ENCODE results near the gene PGLYRP2.

PGLYRP2 gene

DNA sequence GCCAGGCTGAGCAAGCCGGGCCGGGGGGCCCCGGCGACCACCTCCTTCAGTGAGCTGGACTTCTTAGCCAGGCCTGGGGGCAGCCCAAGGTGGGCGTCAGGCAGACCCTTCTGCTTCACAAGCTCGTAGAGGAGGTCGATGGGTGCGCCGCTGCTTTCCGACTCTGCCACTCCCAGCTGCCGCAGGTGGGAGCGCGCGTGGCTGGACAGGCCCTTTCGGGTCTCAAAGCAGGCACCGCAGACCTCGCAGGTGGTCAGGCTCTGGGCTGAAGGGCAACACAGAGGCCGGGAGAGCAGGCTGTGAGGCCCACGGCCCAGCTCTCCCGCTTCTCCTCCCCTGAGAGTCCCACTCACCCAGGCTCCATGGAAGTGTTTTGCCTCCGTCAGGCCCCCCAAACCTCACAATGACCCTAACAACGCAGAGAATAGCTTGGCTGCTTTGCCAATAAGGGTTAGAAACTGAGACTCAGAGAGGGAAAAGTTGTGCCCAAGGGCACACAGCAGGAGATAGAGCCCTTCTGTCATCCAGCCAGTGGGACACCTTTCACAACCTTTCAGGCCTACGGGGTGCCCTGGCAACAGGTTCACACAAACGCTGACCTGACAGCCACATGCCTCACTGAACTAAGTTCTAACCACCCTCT, 49.4 kb downstream of the PGLYRP2 start:
- TF ChIP-seq, protein P1, sequence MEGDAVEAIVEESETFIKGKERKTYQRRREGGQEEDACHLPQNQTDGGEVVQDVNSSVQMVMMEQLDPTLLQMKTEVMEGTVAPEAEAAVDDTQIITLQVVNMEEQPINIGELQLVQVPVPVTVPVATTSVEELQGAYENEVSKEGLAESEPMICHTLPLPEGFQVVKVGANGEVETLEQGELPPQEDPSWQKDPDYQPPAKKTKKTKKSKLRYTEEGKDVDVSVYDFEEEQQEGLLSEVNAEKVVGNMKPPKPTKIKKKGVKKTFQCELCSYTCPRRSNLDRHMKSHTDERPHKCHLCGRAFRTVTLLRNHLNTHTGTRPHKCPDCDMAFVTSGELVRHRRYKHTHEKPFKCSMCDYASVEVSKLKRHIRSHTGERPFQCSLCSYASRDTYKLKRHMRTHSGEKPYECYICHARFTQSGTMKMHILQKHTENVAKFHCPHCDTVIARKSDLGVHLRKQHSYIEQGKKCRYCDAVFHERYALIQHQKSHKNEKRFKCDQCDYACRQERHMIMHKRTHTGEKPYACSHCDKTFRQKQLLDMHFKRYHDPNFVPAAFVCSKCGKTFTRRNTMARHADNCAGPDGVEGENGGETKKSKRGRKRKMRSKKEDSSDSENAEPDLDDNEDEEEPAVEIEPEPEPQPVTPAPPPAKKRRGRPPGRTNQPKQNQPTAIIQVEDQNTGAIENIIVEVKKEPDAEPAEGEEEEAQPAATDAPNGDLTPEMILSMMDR (conservative IDR thresholded peaks at IDR 0.05; ENCODE audit: low read depth, low read length): no peak
- H3K4me3 ChIP-seq (ENCODE audit: low read length): no peak overlapping the region
- DNase-seq (ENCODE audit: low read depth): no peak

DNA sequence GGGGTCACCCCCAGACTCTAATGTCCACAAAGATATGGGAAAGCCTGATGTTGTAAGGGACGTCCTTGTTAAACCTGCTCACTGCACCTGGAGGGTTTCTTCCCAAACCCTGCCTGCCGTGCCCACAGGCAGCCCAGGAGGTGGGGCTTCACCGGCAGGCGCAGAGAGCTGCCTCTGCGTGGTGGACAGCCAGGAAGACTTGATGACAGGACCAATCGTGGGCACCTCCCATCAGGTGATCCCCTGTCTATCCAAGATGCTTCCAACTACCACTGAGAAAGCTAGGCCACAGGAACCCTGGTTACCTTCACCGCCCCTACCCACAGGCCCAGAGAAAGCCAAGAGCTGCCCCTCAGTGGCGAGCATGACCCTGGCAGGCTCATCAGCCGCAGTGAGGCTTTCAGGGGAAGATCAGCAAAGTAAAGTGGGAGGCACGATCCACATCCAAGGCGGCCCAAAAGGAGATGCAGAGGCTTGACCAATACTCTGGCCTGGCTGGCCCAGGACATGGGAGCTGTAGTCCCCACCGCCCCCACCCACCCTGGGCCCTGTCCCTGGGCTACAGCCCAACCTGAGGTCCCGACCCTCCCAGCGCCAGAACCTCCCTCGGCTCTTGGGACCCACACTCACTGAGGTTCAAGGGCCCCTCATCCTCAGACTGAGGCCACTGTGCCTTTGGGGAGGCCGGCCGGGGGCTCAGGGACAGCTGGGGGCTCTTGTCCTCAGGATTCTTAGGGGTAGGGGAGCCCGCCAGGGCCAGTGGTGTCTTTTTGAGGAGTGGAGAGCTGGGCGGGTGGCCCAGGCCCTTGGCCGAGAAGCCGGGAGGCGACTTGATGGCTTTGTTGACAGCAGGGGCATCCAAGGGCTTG, 50.1 kb downstream of the PGLYRP2 start:
- H3K4me3 ChIP-seq (ENCODE audit: low read length): no peak overlapping the region
- TF ChIP-seq, protein P1 (conservative IDR thresholded peaks at IDR 0.05; ENCODE audit: low read depth, low read length): no peak
- DNase-seq (ENCODE audit: low read depth): no peak

DNA sequence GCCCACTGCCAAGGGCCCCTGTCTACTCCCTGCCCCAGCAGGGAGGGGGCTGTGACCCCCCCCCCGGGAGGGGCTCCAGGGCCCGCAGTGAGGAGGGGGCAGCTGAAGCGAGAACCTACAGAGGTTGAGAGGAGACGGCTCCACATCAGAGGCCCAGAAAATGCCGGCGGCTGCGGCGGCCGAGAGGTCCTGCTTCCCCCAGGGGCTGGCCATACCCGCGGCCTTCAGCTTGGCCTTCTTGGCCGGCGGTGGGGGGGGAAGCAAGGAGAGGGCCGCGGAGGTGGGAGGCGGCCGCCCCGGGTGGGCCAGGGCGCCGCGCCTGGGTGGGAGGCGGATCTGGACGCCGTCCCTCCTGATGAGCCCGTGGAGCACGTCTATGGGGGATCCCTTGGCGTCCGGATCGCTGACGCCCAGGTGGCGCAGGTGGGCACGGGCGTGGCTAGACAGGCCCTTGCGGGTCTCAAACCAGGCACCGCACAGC, 51.3 kb downstream of the PGLYRP2 start:
- DNase-seq (ENCODE audit: low read depth): no peak
- TF ChIP-seq, protein P1 (conservative IDR thresholded peaks at IDR 0.05; ENCODE audit: low read depth, low read length): no peak
- no peak overlapping the region for H3K4me3 ChIP-seq (ENCODE audit: low read length)

DNA sequence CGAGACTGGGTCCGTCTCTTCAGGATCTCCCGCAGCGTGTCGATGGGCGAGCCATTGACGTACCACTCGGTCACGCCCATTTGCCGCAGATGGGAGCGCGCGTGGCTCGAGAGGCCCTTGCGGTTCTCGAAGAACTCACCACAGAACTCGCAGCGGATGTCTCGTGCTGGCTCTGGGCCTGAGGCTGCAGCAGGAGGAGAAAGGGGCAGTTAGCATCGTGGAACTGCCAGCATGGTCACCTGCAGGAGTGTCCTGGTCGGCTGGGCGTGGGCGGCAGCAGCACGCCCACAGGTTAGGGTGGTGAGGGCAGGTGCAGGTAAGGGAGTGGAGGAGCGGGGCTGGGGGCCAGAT, 52.0 kb downstream of the PGLYRP2 start:
- TF ChIP-seq, protein P1 (conservative IDR thresholded peaks at IDR 0.05; ENCODE audit: low read depth, low read length): no peak
- no peak overlapping the region for H3K4me3 ChIP-seq (ENCODE audit: low read length)
- no peak for DNase-seq (ENCODE audit: low read depth)

DNA sequence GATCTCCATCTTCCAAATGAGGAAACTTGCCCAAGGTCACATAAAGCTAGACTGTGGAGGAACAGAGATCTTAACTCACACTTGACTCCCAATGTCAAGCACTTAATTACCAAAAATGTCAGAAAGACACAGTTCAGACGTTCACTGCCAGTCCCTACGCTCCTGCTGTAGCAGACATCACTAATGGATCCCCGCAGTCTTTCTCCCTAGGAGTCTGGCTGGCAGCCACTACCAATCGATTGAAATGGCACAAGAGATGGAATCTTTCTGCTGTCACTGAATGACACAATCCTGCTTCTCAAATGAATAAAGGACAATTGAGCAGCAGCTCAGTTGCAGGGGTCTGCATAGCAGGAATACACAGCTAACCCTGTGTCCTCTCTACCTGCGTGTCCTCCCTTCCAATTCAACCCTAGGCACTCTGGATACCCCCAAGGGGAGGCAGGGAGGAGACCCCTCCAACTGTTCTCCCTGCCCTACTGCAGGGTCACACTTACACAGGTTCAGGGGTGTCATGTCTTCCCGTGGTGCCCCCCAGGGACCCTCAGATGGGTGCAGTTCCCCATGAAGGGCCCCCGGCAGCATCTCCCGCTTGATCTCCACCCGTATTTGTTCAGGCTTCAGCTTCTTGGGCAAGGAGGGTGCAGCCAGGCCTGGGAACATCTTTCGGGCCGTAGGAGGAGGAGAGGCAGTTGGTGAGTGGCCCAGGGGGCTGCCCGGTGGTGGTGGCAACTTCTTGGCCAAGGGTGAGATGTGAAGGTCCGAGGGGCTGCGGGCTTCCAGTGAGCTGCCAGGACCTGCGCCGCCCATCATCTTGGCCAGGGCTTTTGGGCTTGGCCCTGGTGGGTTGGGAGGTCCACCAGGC, 52.6 kb downstream of the PGLYRP2 start:
- TF ChIP-seq, protein P1 (conservative IDR thresholded peaks at IDR 0.05; ENCODE audit: low read depth, low read length): no peak

DNA sequence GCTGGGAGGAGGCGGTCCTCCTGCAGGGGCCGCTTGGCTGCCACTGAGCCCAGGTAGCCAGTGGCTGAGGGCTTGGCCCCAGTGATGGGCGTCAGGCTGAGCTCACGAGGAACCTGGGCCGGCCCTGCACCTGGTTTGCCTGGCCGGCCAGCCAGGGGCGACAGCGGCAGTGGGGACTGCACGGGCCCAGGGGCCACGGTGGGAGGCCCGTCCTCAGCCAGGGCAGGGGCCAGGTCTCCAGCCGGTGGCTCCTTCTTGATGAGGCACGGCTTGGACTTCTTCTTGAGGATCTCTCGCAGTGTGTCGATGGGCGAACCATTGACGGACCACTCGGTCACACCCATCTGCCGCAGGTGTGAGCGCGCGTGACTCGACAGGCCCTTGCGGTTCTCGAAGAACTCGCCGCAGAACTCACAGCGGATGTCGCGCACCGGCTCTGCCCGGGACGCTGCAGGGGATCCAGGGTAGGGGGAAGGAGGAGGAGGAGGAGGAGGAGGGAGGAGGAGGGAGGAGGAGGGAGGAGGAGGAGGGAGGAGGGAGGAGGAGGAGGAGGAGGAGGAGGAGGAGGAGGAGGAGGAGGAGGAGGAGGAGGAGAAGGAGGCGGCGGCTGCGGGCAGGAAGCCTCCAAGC, 53.9 kb downstream of the PGLYRP2 start:
- H3K4me3 ChIP-seq (ENCODE audit: low read length): no peak overlapping the region
- no peak for DNase-seq (ENCODE audit: low read depth)
- TF ChIP-seq, protein P1 (conservative IDR thresholded peaks at IDR 0.05; ENCODE audit: low read depth, low read length): no peak

More for the DNA sequence above, 52.6 kb downstream of the PGLYRP2 start:
- DNase-seq (ENCODE audit: low read depth): no peak
- no peak overlapping the region for H3K4me3 ChIP-seq (ENCODE audit: low read length)
